ENCODE data around the gene EYA2.

The EYA2 gene

DNA sequence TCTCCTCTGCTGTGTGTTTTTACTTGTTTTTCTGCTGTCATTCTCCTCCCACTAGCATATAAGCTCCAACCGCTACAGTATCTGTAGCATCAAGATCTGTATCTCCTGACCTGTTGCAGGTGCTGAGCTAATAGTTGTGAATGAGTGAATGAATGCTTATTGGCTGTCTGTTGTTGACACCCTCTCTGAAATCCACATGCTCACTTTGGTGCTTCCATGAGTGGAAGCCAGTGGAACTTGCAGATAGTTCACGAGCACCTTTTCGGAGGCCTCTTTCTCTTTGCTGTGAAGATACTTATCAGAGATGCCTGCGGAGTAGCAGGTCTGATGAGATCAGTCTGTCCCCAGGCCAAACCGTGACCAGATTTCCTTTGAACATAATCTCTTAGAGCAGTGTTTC lies 117.3 kb downstream of the EYA2 start:
- TF ChIP-seq, protein P1, sequence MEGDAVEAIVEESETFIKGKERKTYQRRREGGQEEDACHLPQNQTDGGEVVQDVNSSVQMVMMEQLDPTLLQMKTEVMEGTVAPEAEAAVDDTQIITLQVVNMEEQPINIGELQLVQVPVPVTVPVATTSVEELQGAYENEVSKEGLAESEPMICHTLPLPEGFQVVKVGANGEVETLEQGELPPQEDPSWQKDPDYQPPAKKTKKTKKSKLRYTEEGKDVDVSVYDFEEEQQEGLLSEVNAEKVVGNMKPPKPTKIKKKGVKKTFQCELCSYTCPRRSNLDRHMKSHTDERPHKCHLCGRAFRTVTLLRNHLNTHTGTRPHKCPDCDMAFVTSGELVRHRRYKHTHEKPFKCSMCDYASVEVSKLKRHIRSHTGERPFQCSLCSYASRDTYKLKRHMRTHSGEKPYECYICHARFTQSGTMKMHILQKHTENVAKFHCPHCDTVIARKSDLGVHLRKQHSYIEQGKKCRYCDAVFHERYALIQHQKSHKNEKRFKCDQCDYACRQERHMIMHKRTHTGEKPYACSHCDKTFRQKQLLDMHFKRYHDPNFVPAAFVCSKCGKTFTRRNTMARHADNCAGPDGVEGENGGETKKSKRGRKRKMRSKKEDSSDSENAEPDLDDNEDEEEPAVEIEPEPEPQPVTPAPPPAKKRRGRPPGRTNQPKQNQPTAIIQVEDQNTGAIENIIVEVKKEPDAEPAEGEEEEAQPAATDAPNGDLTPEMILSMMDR (IDR thresholded peaks at IDR 0.05; ENCODE audit: insufficient read depth, missing control alignments), result no peak
- DNase-seq (ENCODE audit: insufficient read length, low spot score), result no peak
- FAIRE-seq, result no peak

DNA sequence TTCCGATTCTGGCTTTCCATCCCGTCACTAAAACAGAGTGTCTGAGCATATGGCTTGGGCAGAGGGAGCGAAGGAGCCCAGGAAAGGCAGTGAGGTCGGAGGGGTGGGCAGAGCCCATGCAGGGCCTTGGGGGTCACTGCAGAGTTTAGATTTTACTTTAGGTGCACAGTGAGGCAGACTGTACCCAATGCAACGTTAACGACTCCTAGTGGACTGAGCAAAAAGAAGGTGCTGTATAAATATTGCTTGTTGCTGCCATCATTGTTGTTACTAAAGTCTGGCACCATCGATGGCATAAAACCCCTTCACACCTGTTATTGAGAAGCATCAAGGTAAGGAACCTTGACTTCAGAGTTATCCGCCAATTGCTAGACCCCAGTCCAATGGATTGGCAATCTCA lies 119.0 kb downstream of the EYA2 start:
- FAIRE-seq, result no peak
- no peak for DNase-seq (ENCODE audit: insufficient read length, low spot score)
- TF ChIP-seq, protein P1 (IDR thresholded peaks at IDR 0.05; ENCODE audit: insufficient read depth, missing control alignments), result no peak

DNA sequence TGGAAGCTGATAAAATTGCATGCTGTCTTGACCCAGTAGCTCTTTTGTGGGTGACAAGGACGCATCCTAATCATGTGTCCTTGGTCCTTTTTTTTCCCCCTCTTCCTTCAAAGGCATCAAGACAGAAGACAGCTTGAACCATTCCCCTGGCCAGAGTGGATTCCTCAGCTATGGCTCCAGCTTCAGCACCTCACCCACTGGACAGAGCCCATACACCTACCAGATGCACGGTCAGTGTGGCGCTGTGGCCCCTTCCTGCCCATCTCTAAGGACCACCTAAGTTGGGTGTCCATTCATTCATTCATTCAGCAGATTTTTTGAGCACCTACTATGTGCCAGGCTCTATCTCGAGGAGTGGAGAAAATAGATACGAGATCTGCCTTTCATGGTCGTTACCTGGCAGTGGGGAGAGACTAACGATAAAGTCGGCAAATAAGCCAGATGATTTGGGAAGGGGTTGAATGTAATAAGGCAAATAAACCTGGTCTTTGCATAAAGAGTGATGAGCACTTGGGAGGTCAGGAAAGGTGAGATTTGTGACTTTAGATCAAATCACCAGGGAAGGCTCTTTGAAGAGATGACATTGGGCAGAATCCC lies 121.5 kb downstream of the EYA2 start:
- no peak for DNase-seq (ENCODE audit: insufficient read length, low spot score)
- no peak for FAIRE-seq
- TF ChIP-seq, protein P1 (IDR thresholded peaks at IDR 0.05; ENCODE audit: insufficient read depth, missing control alignments), result no peak

DNA sequence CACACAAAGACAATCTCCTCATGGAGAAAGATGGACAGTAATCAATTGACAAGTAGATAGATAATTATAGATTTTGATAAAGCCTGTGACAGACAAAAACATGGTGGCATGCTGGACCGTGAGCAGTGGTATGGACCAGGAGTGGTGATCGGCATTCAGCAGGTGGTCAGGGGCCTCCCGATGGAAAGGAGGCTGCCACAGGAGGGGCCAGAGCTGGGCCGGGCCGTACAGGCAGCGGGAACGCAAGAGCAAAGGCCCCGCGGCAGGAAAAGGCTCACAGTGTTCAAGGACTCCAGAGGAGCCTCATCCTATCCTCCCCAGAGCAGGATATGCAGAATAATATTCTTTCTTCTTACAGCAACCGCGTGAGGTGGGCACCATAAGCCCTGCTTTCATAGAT lies 123.7 kb downstream of the EYA2 start:
- no peak for DNase-seq (ENCODE audit: insufficient read length, low spot score)
- TF ChIP-seq, protein P1 (IDR thresholded peaks at IDR 0.05; ENCODE audit: insufficient read depth, missing control alignments), result no peak
- no peak for FAIRE-seq

DNA sequence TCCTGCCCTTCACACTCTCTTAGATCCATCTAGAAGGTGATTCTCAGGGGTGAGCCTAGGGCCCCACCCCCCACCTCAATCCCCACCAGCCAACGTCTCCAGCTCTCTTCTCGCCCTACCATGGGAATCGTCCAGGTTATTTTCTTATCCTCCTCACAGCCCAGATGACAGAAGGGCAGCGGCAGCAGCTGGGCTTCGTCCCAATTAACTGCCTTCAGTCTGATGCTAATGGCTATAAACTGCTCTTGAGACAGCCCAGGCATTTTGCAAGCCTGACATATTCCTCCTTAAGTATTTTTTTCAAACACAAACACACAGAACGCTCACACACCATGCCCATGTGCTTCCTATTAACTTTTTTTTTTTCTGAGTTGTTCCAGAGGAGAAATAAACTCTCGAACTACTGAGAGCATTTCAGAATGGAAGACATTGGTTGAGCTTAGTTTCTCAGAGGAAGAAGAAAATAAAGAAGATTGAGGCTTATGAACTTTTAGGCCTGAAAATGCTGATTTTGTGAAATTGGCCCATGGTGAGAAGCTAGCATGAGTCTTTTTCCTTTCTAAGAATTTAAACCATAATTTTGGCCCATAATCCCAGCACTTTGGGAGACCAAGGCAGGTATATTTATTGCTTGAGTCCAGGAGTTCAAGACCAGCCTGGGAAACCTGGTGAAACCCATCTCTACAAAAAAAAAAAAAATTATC lies 124.6 kb downstream of the EYA2 start:
- TF ChIP-seq, protein P1 (IDR thresholded peaks at IDR 0.05; ENCODE audit: insufficient read depth, missing control alignments), result no peak
- FAIRE-seq, result no peak
- no peak for DNase-seq (ENCODE audit: insufficient read length, low spot score)

DNA sequence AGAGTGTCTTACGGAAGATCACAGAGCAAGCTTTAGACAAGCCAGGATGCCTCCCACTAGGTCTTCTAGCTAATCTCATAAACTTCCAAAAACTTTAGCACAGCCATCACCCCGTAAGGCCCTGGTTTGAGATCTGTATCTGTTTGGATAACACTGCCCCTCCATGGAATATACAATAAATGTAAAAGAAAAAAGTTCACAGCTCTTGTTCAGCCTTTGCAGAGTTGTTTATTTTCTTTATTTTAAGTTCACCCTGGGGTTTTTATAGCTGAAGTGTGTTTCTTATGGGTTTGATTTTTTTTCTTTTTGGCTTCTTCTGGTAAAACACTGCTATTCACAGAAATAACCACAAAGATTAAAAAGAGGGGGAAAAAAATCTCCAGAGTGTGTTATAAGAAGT lies 125.6 kb downstream of the EYA2 start:
- TF ChIP-seq, protein P1 (IDR thresholded peaks at IDR 0.05; ENCODE audit: insufficient read depth, missing control alignments), result no peak
- no peak for FAIRE-seq
- DNase-seq (ENCODE audit: insufficient read length, low spot score), result no peak

DNA sequence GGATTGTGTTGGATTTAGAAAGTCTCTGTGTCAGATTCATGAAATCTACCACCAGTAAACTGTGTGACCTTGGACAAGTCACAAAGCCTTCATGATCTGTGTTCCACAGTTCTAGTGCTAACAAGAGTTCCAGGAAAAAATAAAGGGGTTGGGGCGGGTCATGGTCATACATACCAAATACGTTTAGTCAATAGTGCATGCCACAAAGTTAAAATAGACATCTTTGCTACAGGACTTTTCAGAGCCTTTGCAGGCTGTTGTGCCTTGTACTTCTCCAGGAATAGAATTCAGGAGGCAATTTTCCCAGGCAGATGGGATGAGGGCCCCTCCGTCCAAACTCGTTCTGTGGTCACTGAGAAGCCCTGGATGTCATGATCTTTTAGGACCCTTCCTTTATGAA lies 127.2 kb downstream of the EYA2 start:
- TF ChIP-seq, protein P1 (IDR thresholded peaks at IDR 0.05; ENCODE audit: insufficient read depth, missing control alignments), result no peak
- no peak for DNase-seq (ENCODE audit: insufficient read length, low spot score)
- no peak for FAIRE-seq
